ENCODE measurements around the gene RTF2.

The RTF2 gene

GRCh38 chr20:56439771-56440291 is 28.6 kb upstream of the RTF2 start:
- DNase-seq, result peak in 1 of 2 experiments; percentile 17

GRCh38 chr20:56440346-56441007 is 27.9 kb upstream of the RTF2 start:
- DNase-seq, result peak; percentile 51 to 66

DNA sequence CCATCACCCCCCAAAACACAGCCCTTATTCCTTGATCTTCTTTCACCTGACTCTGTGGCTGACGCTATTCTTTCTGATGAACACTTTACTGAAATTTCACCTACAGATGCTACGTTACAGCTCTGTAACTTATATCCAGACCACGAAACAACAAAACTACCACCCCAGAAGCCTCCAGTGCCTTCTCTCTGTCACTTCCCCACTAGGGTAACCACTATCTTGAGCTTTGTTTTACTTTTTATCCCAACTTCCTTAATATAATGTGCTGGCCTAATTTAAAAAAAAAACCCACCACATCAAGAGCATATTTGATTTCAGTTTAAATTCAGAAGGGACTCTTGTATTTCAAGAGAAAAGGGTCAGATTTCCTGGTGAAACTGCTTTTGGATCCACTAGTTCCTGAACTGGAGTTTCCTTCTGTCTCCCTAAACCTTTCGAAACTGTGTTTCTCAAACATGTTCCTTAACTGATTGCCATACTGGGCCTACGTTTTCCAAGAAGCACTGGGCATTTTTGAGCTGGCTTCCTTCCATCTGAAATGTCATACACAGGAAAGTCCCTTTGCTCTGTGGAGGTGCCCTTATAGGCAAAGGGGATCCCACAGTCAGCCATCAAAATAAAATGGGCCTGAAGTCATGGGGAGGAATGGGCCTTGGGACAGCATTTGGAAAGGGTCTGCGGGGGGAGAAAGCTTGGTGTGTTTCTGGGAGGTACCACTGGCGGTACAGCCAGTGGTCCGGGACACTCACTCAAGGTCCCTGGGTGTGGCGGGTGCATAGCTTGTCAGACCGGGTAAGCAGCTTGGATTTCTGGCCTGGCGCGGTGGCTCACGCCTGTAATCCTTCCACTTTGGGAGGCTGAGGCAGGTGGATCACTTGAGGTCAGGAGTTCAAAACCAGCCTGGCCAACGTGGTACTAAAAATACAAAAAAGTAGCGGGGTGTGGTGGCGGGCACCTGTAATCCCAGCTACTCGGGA is 25.8 kb upstream of the RTF2 start:
- no peak for DNase-seq

DNA sequence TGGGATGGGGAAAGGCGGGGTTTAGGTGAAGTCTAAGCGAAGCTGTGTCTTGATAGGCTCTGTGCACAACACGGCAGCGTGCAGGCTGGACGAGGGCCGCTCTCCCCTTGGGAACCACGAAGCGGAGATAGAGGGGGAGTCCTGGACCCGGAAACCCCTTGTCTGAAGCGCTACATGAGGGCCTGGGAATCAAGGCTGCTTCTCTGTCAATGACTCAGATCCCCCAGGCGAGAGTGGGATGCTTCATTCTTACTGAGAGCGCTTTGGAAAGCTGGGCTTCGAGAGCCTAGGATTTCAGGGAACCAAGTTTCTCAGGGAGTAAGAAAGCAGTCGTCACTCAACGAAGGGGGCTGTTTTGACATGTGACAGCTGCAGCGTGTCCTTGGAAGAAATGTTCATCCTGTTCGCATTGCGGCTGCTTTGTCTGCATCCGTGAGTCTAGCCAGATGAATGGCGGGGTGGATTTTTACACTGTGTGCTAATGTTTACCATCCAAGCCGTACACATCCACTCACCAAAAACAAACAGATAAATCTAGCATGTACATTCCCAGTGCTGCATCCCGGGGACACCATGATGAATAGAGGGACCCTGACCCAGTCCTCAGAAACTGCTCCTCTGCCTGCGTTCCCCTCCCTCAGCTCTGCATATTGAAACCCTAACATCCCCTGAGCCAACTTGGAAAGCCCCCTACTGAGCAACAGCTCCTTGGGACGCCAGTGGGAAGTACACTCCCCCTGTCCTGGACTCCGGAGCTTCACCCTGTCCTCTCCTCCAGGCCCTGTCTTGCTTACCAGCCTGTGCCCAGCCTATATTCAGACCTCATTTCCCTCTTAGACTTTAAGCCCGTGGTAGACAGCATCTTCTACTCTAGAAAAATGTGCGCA is 24.5 kb upstream of the RTF2 start:
- no peak for DNase-seq

GRCh38 chr20:56445130-56445529 is 23.3 kb upstream of the RTF2 start:
- no peak for DNase-seq

DNA sequence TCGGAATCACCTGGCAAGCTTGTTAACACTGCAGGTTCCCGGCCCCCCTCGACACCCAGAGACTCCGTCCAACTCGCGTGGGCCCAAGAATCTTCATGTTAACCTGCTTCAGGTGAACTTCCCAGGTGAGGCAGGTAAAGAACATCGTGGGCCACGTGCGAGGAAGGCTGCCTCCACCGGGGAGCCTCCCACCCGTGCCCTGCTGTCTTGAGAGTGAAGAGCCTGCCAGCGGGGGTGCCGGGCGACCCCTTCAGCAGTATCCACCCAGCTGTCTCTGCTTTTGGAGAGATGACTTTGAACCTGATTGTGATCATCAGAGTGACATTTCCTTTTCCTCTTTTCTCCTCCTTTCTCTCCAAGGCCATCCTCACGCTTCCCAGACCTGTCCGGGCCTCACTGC is 22.9 kb upstream of the RTF2 start:
- DNase-seq, result no peak

- no peak for DNase-seq
Observed at GRCh38 chr20:56447227-56447626, 21.2 kb upstream of the RTF2 start.

DNA sequence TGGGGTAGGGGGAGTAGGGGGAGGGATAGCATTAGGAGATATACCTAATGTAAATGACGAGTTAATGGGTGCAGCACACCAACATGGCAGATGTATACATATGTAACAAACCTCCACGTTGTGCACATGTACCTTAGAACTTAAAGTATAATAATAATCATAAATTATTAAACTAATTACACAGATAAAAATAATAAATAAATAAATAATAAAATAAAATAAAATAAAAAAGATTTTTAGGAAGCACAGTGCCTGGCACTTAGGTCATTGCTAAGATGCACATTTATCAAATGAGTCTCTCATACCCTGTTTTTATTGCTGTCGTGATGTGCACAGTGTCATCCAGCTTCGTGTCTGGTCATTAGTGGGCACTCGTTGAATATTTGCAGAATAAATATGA is 19.0 kb upstream of the RTF2 start:
- no peak for DNase-seq

GRCh38 chr20:56451056-56451765 is 17.2 kb upstream of the RTF2 start:
- no peak for DNase-seq

GRCh38 chr20:56453352-56453751 is 15.1 kb upstream of the RTF2 start:
- DNase-seq, result no peak

- no peak for DNase-seq
Observed at GRCh38 chr20:56454754-56455153, 13.7 kb upstream of the RTF2 start.

- no peak for DNase-seq
Observed at GRCh38 chr20:56458206-56458821, 10.1 kb upstream of the RTF2 start.

GRCh38 chr20:56460459-56460858 is 8.0 kb upstream of the RTF2 start:
- no peak for DNase-seq

DNA sequence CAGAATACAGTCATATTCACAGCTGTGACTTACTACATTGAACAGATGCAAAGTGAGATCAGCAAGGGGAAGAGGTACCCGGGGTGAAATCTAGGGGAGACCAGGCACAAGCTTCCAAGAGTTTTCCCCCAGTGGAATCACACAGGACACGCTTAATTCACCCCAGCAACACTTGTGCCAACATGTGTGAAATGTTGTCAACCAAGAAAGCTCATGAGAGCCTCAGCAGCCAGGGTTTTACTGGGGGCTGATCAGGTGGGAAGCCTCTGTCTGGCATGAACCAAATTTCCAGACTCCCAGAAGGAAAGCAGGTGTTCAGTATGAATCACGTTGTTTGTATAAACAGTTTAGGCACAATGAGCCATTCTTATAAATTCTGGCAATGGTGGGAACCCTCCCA is 6.9 kb upstream of the RTF2 start:
- no peak for DNase-seq

DNA sequence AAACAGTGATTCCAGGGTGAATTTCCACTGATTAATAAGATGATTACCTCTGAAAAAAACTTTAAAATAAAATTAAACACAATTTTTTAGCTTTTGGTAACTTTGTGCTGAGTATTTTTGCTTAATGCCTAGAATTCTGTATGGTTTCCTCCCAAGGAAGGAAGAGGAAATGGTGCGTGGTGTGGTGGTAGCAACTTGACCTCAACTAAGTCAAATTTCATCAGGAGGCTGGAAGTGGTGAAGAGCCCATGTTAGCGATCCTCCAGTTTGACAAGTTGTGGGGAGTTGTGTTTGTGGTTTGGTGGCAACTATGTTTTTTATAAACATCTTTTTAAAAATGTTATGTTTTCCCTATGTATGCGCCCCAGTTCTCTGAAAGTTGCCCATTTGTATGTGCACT is 5.0 kb upstream of the RTF2 start:
- DNase-seq, result no peak

DNA sequence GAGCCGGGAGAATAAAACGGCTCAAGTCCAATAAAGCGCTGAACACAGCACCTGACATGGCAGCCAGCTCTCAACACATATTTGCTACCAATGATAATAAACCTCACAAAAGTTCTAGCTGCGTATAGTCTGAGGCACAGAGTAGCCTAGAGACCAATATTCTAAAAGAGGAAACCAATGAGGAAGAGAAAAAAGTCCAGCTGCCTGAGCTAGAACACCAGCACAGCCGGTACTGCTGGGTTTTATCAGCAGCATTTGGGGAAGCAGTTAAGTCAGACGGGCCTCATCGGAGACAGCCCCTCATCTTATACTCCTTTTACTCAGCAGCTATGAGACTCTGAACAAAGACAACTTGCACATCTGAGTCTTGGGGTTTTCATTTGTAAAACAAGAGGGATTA is 2.4 kb upstream of the RTF2 start:
- DNase-seq, result no peak

- no peak for DNase-seq
Observed at GRCh38 chr20:56467968-56468315, 485 bp upstream of the RTF2 start.

DNA sequence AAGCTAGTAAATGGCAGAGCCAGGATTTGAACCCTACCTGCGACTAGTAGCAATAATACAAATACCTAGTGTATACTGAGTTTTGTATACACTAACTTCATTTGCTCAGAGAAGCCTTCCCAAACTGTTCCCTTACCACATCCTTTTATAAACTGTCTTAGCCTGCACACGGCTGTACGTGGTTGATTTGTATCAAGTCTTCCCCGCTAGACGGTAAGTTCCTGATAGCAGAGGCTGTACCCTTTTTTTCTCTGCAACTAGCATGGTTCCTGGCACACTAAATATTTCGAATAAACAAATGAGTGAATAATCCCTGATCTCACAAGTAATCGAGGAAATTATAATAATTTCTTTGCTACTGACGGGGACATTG is 636 bp downstream of the RTF2 start:
- DNase-seq, result no peak

GRCh38 chr20:56483970-56484369 is 15.5 kb downstream of the RTF2 start:
- DNase-seq, result no peak

- DNase-seq, result no peak
Observed at GRCh38 chr20:56487216-56487615, 18.8 kb downstream of the RTF2 start.

DNA sequence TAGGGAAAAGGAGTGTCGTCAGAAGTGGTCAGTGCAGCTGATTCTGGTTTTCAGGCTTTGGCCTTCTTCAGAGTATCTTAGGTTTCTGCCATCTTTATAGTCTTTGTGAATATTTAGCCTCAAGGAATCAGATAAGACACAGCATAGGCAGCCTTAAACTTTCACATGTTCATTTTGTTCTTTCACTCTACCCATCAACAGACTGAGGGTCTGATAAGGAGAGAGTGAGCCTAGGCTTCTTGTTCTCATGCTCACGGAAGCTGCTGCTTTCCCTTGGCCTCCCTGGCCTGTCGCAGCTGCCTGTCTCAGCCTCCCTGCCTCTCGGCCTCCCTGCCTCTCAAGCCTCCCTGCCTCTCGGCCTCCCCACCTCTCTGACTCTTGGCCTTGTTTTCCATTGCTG is 20.1 kb downstream of the RTF2 start:
- no peak for DNase-seq

GRCh38 chr20:56501116-56501515 is 32.7 kb downstream of the RTF2 start:
- no peak for DNase-seq

Measured in activated CD4-positive, alpha-beta T cell treated with anti-CD3 and anti-CD28 coated beads, Interleukin-2, amount 50 U/mL, for 48 hours (primary cell).